Measurements from ENCODE around the gene MCTP1. TPM values are rescaled to one million over a fixed set of nuclear protein-coding genes. Genes with fewer than 3 reads are reported as not detected.

The MCTP1 gene
- total RNA-seq, 1 experiment from 2014 or later = 2.5 TPM

DNA sequence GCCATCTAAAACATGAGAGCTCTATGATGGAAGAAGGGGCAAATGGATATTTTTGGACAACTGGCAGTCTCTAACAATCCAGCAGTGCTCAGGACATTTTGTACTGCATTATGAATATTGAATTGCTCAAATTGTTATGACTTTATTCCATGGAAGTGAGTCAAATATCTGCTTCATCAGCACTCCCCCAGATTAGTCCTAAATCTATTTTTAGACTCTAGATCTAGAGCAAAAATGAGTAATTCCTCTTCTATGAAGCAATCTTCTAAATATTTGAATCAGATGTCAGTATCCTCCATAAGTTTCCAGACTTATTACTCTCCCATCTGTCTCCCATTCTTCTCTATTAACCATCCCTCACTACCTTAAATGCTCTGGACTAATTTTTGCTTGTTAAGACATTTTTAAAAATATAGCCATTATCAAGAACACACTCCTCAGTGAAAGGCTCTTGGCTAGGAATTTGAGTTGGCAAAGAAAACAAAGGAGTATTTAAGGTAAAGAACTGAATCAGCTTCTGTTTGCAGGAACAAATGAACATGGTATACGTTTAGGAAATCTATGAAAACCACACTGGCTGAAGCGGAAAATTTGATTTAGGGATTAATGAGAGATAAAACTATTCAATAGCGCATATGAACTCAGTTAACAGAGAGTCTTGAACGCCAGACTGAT, 300.9 kb downstream of the MCTP1 start:
- Histone ChIP-seq H3K4me2 (ENCODE audit: insufficient read depth, insufficient read length, low read length) (no peak overlapping the region), H3K4ac (ENCODE audit: low read depth, low read length) (no peak overlapping the region), H2AFZ (ENCODE audit: low read length) (no peak overlapping the region), H3K14ac (ENCODE audit: insufficient read depth, low read length) (no peak overlapping the region), H2AK5ac (ENCODE audit: insufficient read length, low read length) (no peak overlapping the region), H3K79me1 (ENCODE audit: insufficient read depth, low read depth, low read length, poor library complexity, severe bottlenecking) (no peaks in the 10 kb centered on the region), H2BK12ac (ENCODE audit: insufficient read length, low read depth, low read length) (no peak overlapping the region), H3K9ac (ENCODE audit: extremely low read depth, insufficient read length, low read length) (no peak overlapping the region), H3K18ac (ENCODE audit: insufficient read length, low read depth, low read length) (no peak overlapping the region), H4K20me1 (ENCODE audit: control insufficient read depth, insufficient read depth, insufficient read length) (no peaks in the 10 kb centered on the region), H3K27ac (ENCODE audit: insufficient read length, low read depth, low read length) (no peak overlapping the region), H3K23ac (ENCODE audit: insufficient read length, low read depth, low read length) (no peak overlapping the region), H3K79me2 (ENCODE audit: insufficient read depth, low read length) (no peaks in the 10 kb centered on the region), H2BK15ac (ENCODE audit: low read depth, low read length) (no peak overlapping the region), H3K23me2 (ENCODE audit: insufficient read length, low read depth, low read length, poor library complexity, severe bottlenecking) (no peaks in the 10 kb centered on the region), H4K5ac (ENCODE audit: insufficient read length, low read depth, low read length) (no peak overlapping the region), H3K27me3 (ENCODE audit: insufficient read depth, low read length) (no peaks in the 10 kb centered on the region), H4K91ac (ENCODE audit: insufficient read length, low read depth, low read length) (no peak overlapping the region), H4K8ac (replicated peaks; ENCODE audit: insufficient read length, low read depth, low read length) (no peak overlapping the region), H2BK5ac (ENCODE audit: insufficient read length, low read length) (no peak overlapping the region), H3T11ph (ENCODE audit: low read length) (no peak overlapping the region), H3K9me3 (ENCODE audit: control insufficient read depth, low read depth, low read length) (no peaks in the 10 kb centered on the region), H2BK120ac (ENCODE audit: low read depth, low read length, poor library complexity, severe bottlenecking) (no peak overlapping the region), H3K4me1 (ENCODE audit: insufficient read depth, low read length) (no peaks in the 10 kb centered on the region), H2BK20ac (ENCODE audit: low read depth, low read length, poor library complexity, severe bottlenecking) (no peak overlapping the region), H3K56ac (ENCODE audit: insufficient read length, low read depth, low read length) (no peak overlapping the region)
- Mint-ChIP-seq H3K4me1 (no peaks in the 10 kb centered on the region), H3K27ac (no peak overlapping the region), H3K27me3 (ENCODE audit: low read depth) (no peaks in the 10 kb centered on the region), H3K9me3 (no peaks in the 10 kb centered on the region), H3K36me3 (ENCODE audit: insufficient read depth in 1 of 3, low read depth in 3 of 3) (no peaks in the 10 kb centered on the region), H3K4me3 (no peak overlapping the region)
- DNase-seq = no peak
- WGBS (ENCODE audit: extremely low coverage, insufficient read length, low lambda C conversion rate) = no CpG with 5 or more reads among the region's 4 CpGs
- no peak for TF ChIP-seq CTCF (conservative IDR thresholded peaks at IDR 0.05)

Measured in H9 (cell line).